NT2/D1 (cell line): ENCODE measurements around the gene ENO1.

Experiments used
- YY1 ChIP-seq: IDR thresholded peaks from 2 replicates; pipeline ENCODE4 v1.6.1; 2011; ENCODE audit not compliant: insufficient read length, insufficient read depth
- ZNF274 ChIP-seq: IDR thresholded peaks from 2 replicates; pipeline ENCODE4 v1.6.1; 2011; ENCODE audit warnings: mild to moderate bottlenecking, low read depth, low read length

- TF ChIP-seq ZNF274 (no peak), YY1 (no peak)
Observed at GRCh38 chr1:8911416-8912309, 33.2 kb upstream of the ENO1 start.
